GM21737 (cell line): ENCODE measurements around the gene SH3RF3.

Experiments
- ATAC-seq: cut with Tn5 transposase; IDR thresholded peaks from one replicate; pipeline ENCODE4 v1.9.1; 2021; ENCODE audit warnings: mild to moderate bottlenecking, moderate library complexity; ENCODE audit not compliant: unreplicated experiment

Gene SH3RF3

DNA sequence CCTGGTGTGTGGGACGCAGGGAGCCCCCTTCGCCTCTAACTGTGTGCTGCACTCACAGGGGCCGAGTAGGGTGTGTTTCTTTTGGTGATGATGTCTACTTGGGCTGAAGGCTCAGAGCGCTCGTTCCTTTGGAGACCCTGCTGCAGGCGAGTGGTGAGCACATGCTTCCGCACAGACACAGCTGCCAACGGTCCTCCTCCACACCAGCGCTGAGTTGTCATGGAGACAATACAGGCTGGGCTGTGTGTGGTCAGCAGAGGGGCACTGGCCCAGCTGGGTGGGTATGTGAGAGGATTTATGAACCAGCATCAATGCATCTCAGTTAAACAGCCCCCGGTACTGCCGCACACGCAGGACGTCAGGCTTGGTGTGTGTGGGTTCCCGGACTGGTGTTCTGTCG is 143.5 kb downstream of the SH3RF3 start:
- ATAC-seq, result no peak

DNA sequence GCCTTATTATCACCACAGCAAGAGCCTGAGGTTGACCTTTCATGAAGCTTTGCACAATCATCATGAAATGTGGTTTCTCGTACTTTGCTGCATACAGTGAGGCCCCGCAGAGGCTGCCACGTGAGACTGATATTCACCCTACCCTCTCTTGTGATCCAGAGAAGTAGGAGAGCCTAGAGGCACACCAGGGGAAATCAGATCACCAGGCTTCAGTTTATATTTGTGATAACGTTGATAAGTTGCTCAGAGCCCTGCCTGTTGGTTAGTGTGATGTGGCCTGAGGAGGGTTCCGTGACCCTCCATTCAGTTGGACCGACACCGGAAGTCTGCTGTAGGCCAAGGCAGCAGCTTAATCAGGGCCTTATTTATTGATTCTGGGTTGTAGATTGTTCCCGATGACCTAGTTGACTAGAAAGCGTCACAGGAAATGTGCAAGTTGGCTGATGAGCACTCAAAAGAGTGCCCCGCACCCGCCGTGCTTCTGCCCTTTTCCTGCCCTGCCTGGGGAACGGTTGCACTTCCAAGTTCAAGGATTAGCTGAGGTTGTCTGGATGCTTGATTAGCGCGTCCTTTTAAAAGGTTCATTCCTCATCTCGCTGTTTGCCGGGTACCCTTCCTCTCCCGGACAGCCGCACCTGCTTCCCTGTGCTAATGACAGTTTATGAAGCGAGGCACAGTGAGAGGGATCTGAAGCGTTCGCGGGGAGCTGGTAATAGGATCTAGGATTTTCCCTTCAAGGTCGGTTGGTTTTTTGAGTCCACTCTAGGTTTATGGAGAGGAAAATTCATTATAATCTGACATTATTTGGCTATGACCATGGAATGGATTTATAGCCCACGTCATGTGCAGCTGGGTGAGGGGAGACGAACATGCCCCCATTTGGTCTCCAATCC is 146.4 kb downstream of the SH3RF3 start:
- ATAC-seq, result no peak

DNA sequence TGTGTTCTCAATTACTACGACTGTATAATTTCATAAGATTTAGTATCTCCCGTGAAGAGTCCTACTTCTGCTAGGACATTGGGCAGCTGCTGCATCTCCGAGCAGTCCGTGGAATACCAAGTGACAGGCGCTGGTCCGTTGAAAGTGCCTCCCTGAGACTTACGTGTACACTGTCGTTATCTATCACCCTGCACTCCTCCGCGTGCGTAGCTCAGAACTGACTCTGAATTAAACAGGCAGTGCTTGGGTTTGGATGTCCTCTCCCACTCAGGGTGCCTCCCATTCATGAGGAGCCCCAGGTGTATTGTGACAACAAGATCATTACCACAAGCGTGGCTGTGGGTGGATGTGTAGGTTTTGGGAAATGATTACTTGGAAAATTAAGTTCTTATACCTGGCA is 148.4 kb downstream of the SH3RF3 start:
- ATAC-seq, result no peak

DNA sequence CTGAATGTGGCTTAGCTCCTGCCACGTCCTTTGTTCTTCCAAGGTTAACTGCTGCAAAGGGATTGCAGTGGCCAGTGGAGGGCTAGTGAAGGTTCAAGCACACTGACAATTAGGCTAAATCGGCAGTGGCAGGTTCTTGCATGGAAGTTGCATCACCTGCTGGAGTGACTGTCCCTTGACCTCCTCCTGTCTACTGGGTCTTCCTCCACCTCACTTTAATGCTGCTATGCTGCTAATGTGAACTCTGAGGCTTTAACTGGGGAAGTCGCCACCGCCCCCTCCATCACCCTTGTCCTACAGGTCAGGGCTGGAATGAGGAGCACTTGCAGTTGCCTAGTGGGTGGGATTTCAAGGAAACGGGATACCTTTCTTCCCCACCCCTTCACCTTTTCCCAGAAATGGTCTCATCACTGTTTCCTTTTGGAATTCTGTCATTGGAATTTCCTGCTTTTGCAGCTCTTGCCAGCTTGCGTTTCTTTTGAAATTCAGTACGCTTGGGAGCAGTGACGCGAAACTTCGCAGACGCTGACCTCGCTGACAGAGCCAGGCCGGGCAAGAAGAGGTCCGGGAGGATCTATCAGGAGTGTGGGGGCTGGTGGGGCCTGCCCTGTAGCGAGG is 150.3 kb downstream of the SH3RF3 start:
- ATAC-seq, result no peak

DNA sequence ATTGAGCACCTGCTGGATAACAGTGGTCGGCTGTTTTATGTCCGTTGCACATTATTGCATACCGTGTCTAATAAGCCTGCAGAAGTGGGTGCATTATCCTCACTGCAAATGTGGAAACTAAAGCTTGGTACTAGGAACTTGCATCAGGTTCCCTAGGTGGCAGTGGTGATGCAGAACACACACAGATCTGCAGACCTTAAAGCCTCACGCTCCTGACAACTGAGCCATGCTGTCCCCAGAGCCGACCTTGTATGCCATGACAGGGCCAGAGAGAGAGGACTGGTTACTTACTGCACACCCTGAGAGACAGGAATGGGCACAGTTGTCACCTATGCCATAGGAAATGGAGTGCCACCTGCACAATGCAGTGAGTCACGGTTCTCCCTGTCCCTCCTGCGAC is 151.8 kb downstream of the SH3RF3 start:
- no peak for ATAC-seq

DNA sequence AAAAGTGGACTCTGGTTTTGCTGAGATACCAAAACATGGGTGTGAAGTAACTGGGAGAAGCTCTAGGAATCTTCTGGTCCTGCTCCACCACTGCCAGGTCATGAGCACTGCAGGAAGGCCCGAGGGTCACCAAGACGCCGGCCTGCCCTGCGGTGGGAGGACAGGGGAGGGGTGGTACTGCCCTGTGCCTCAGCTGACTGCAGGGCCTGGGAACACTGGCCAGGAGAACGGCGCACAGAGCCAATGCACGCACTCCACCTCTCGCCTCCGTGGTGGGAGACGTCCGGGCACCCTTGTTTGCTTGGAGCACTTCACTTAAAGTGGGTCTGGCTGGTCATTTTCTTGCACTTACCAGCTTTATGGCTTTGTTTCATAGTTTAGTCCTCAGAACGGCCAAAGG is 153.4 kb downstream of the SH3RF3 start:
- no peak for ATAC-seq

DNA sequence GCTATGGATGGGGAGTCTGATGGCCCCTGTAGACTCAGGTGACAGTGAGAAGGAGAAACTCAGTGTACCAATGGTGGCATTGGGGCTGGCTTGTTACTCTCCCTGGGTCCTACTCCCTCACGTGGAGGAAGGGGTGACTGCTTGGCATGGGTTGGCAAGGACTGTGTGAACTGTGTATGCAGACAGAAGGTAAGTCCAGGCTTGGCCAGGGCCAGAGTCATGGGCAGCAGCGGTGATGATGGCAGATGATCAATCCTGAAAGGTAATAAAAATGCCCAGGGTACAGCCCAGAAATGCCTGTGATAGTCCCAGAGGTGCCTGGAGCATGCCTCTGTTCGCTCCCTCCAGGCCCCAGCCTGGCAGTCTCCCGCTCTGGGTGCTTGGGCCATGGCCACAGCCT is 153.9 kb downstream of the SH3RF3 start:
- ATAC-seq, result no peak

DNA sequence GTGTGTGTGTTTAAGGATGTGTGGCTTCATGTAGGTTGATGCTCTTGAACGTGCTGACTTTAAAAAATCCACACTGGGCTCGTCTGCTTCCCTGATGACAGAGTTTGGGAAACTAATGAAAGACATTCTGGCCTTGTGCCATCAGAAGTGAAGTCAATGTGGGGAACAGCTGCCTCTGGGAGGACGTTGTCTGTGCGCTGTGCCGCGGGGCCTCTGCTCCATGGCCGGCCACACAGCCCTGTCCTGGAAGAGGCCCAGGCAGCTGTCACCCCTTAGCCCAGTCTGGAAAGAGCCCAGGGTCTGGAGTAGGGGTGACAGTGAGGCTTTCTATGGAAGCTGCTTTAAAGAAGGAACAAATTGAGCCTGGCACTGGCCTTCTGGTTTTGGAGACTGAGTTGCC is 155.8 kb downstream of the SH3RF3 start:
- no peak for ATAC-seq

DNA sequence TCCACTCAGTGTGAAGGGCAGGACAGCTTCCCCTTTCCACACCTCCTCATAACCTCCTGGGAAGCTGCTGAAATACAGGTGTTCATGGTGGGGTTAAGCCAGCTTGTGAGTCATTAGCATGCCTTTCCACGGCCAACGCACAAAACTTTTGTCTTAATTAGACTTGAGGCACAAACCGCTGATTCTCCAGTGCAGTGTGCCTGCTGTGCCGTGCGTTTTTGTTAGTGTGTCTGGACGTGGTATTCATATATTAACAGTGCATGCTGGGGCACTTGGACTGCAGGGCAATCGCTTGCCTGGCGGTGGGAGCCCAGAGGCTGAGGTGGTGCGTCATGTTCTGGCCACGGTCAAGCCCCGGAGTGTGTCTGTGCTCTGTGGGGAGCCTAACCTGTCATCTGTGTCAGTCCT is 156.2 kb downstream of the SH3RF3 start:
- no peak for ATAC-seq

DNA sequence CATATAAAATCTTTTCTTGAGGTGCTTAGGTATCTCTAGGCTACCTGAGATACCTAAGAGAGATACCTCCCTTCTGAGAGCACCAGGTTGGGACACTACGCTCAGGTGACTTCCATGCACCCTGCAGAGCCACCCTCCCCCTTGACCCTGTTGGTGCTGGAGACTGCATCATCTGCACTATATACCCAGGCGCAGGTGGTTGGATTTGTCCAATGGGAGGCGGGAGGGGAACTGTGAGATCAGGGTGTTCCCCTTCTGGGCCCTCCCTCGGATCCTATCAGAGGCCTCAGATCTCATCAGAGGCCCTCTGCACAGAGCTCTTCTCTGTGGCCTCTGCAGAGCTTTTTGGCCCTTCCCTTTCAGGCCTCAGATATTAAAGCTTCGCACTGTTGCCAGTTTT is 158.4 kb downstream of the SH3RF3 start:
- no peak for ATAC-seq

DNA sequence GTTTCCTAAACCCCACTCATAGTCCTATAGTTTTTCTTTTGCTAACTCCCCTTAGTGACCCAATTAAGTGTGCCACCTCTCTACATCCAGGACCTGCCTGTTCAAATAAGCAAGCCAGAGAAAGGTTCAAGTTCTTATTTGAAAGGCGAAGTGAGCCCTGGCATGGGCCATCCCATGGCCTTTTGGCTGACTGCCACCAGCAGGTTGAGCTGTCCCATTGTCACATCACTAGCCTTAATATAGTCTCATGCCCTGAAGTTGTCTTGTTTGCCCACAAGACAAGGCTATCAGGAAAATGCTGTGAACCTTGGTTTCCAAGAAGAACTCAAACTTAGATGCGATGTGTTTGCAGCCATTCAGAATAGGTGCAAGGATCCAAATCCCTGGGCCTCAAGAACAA is 158.8 kb downstream of the SH3RF3 start:
- no peak for ATAC-seq

DNA sequence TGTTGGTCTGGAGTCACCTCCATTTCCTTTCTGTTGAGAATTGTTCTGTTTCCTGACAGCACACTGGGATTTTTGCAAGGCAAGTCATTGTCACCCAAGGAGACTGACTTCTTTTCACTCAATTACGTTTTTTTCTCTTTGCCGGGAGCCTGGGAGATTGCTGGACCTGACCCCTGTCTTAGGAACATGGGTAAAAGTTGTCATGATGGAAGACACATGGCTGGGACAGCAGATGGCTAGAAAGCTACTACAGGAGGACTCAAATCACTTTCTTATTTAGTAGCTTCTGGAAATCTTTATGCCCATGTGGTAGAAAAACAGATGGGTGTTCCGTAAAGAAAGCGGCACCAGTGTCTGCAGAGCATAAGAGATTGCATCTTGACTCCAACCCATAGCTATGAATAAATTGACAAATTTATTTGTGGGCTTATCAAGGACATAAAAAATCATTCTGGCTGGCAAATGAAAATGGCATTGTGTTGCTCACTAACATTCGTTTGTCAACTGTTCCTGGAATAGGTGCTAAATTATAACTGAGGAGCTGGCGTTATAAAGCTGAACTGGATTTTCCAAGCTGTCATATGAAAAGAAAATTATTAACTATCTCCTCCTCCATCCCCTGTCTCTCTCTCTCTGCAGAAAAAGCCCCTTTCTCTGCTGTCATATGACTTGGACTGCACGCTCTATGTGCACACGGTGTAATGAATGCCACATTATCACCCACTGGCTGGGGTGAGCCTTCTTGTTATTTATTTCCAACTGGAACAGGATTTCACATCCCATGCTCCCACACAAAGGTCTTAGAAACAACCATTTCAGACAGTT is 159.8 kb downstream of the SH3RF3 start:
- ATAC-seq, result no peak

DNA sequence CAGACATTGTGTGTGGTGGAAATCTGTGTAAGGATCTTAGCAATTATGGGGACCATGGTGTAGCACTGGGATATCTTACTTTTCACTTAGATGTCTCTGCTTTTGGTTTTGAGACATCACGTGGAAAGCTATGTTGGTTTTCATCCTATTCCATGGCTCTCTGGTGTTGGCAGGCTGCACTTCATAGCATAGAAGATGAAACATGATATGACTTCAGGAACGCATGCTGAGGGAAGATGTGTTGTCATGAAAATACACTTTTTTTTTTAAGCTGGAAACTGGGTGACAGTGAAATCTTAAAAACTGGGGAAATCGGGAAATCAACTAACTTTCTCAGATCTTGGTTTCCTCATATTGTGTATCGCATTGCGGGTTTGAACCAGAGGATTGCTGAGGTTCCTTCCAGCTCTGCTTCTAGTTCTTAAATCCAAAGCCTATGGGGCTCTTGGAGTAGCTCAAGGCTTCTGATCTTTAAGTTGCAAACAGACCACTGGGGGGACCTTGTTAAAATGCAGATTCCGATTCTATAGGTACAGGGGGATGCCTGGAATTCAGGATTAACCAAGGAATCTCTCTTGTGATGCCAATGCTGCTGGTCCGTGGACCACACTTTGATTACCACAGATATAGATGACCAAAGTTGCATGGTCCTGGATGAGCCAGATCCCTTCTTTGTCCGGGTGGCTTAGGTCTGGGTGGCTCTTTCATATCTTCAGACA is 160.7 kb downstream of the SH3RF3 start:
- ATAC-seq, result no peak

DNA sequence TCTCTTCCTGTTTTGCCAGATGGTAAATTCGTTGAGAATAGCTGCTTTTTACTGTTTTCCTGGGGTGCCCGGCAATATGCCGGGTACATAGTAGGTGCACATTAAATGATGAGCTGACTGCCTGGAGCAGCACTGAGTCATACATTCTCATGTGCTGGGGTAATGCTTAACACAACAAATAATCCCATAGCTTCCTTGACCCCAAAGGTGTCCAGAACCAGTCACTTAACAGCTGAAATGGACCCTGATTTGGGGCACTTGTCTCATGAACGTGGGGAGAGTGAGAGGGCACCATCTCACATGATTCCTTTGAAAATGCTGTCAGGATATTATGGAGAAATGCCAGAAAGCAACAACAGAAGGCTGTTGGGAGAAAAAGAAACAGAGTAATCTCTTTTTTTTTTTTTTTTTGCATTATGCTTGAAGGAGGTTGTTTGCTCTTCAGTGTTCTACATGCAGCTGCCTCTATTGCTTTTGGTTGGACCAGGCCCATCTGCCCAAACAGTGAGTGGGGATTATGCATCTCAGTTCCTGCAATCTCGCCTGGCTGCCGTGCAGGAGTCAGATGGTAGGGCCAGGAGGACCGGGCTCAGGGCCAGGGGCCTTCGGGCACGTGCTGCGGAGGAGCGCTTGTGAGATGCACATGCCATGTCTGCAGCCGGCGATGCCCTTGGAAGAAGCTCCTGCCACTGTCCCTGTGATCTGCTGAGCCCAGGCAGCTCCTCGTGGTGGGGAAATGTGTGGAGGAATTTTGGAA is 162.1 kb downstream of the SH3RF3 start:
- ATAC-seq, result no peak

DNA sequence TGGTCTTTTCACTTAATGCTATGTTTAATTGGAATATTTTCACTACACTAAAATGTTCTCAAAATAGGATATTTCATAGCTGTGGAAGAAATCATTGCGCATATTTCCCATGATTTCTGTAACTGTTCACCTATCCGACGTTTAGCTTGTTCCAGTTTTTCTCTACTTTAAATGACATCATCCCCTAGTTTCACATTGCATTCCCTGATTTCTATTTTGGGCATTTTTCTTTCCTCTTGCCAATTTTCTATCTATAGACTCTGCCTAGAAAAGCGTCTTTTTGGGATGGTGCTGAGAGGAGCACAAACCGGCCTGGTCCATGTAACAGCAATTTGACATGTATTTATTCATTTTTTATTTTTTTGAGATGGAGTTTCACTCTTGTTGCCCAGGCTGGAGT is 163.4 kb downstream of the SH3RF3 start:
- ATAC-seq, result no peak

DNA sequence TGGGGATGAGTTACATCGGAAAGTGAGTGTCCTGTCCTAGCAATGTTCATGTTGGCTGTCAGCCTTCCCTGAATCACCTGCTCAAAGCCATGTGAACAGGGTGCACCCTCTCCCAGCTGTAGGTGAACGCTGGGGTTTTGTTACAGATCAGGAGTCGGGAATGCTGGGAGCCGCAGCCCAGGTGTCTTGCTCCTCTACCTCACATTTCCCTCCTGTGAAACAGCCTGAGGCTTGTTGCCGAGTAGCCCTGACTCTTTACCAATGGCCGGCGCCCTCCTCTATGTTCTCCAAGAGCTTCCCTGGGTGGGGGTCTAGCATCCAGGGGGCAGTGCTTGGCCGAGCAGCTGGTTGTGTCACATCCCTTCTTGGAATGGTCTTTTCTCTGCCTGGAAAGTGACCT is 164.7 kb downstream of the SH3RF3 start:
- ATAC-seq, result no peak

DNA sequence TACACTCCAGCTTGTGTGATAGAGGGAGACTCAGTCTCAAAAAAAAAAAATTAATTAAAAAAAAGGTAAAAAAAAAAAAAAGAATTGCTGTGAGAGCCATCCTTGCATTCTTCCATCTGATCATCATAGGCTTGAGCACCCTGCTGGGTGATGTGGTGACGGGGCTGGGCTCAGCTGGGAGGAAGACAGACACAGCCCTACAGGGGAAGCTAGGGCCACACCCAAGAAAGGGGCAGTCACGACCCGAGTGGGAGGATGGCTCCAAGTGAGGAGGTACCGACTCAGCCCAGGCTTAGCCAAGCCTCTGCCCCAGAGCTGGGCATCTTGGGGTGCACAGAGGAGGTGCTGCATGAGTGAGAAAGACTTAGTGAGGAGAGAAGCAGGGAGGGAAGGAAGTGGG is 165.5 kb downstream of the SH3RF3 start:
- no peak for ATAC-seq

DNA sequence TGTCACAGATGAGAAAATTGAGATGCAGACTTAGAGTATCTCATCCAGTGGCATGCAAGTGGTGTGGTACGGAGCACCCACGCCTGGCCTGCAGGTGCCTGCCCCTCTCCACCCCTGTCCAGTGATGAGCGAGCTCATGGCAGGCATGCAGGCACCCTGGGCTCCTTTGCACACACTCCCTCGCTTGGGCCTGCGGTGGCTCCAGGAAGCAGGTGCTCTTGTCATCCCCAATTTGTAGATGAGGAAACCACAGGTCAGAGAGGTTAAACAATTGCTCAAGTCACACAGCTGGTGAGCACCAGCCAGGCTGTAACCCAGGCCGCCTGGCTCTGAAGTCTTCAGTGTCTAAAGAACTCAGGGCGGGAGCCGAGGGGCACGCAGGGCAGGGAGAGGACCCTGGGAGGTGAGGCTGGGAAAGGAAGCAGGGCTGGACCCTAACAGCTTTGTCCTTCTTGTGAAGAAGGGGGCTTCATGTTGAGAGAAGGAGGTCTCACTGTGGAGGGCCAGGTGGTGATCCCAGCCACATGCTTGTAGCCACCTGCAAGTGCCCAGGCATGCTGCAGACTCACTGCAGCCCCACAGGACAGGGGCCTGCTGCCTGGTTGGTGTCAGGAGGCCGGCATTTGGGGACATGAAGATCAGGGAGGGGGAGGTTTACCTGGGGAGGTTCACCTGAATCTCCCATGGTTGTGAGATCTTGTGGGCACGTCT is 166.2 kb downstream of the SH3RF3 start:
- ATAC-seq, result no peak

DNA sequence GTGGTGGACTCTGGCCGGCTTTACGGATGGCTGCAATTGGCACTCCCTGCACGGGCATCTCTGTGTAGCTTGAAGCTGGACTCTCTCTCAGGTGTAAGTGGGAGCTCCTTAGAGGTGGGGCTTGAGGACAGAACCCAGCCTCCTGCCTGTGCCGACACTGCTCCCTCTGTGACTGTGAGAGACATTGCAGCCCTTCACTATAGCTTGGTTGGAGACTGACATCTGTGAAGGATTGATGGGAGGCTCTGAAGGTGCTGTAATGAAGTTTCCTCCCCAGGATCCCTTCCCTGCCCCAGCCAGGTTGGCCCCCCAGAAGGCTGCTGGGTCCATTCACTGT is 166.7 kb downstream of the SH3RF3 start:
- no peak for ATAC-seq
